ENCODE measurements around the gene PKN1. TPM values are rescaled to one million over a fixed set of nuclear protein-coding genes. Genes with fewer than 3 reads are reported as not detected.

The PKN1 gene
- total and polyA plus RNA-seq, 9 of the 15 experiments (the other 6 are each of a cell fraction or from before 2014, with no cell fraction given) = 0.30 to 228 (median 77.5) TPM

DNA sequence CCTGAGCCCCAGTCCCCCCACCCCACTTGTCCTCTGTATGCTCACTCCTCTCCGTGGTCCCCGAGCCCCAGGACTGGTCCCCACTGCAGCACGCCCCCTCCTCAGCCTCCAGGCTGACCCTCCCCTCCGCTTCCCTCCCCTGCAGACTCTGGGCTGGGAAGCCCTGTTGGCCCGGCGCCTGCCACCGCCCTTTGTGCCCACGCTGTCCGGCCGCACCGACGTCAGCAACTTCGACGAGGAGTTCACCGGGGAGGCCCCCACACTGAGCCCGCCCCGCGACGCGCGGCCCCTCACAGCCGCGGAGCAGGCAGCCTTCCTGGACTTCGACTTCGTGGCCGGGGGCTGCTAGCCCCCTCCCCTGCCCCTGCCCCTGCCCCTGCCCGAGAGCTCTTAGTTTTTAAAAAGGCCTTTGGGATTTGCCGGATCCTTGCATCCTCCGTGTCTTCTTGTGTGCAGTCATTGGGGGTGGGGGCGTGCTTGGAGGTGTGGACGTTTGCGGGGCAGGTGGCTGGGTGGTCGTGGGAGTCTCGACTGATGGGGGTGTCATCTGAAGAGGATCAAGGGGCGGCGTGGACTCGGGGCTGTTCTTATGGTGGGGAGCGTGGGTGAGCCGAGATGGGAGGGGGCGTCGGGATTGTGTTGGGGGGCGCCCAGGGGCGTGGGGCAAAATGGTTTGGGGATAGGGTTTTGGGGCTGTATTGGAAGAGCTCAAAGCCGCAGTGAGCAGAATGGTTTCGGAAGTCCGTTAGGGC, 38.5 kb downstream of the PKN1 start:
- H3K9ac ChIP-seq (ENCODE audit: insufficient read depth in 1 of 2, low read depth in 2 of 2, low read length in 2 of 2) = peak overlapping the region in 1 of 2 experiments; percentile 91; a peak in 3 of 4 replicates

More for the DNA sequence above, 38.5 kb downstream of the PKN1 start:
- H4K20me1 ChIP-seq (replicated peaks; ENCODE audit: control insufficient read depth, insufficient read depth, low read length) = no peaks in the 10 kb centered on the region
- H3K9me3 ChIP-seq (replicated peaks; ENCODE audit: control insufficient read depth, insufficient read depth, low read depth, low read length) = no peaks in the 10 kb centered on the region
- CTCF ChIA-PET (ENCODE audit: low intra/inter-chr PET ratio) = no interaction called here
- POLR2A ChIA-PET = interaction anchor here (0.7 kb wide), 1 partner anchor 49 kb away, joined by 3 read pairs; no protein-coding TSS in a partner anchor
- peak overlapping the region; percentile 50; the same call in 1 of the 3 replicates for H3K27ac ChIP-seq (ENCODE audit: extremely low read depth, low read depth, low read length)
- no peaks in the 10 kb centered on the region for H3K27me3 ChIP-seq (ENCODE audit: control insufficient read depth in 2 of 2, insufficient read depth in 2 of 2, low read length in 2 of 2)
- intact Hi-C loops (cut with micrococcal nuclease) (no loop called here), in situ Hi-C loops (cut with MboI) (no loop called here)
- BruUV-seq (replicated peaks) = no TSS peak
- DNase-seq (ENCODE audit: extremely low read depth in 1 of 4, low spot score in 3 of 4) (peak in 1 of 4 experiments; percentile 10), FAIRE-seq (no peak), ATAC-seq (no peak)
- 48% methylated on average over 10 of the region's 46 CpGs for whole genome bisulfite sequencing (ENCODE audit: insufficient coverage, low coverage, missing lambda C conversion rate)
- H3K4me2 ChIP-seq (ENCODE audit: insufficient read depth, low read length) = peak overlapping the region; percentile 53
- no peaks in the 10 kb centered on the region for H3K79me2 ChIP-seq (ENCODE audit: control insufficient read depth, insufficient read depth, low read length)
- H3K4me1 ChIP-seq (replicated peaks in 1 of 2; ENCODE audit: control insufficient read depth in 2 of 2, insufficient read depth in 2 of 2, low read length in 2 of 2) = peaks cover 10 to 62% of the 10 kb centered on the region in 2 experiments
- H2AFZ ChIP-seq (ENCODE audit: low read depth, low read length) = no peak overlapping the region
- H3K9me1 ChIP-seq (ENCODE audit: control insufficient read depth, insufficient read depth, low read length) = no peaks in the 10 kb centered on the region
- 0 out of 2 replicates have a peak, but pooled peaks have one; percentile 10 for TF ChIP-seq POLR2AphosphoS5 (IDR thresholded peaks at IDR 0.05; ENCODE audit: control insufficient read depth, insufficient read depth, low read depth, low read length)
- no peak for TF ChIP-seq ZNF785 (CRISPR knock-in tag; IDR thresholded peaks at IDR 0.05)
- no peak for TF ChIP-seq POLR3A (IDR thresholded peaks at IDR 0.05; ENCODE audit: borderline replicate concordance, extremely low read depth, insufficient read depth, insufficient read length)
- TF ChIP-seq, protein P1, sequence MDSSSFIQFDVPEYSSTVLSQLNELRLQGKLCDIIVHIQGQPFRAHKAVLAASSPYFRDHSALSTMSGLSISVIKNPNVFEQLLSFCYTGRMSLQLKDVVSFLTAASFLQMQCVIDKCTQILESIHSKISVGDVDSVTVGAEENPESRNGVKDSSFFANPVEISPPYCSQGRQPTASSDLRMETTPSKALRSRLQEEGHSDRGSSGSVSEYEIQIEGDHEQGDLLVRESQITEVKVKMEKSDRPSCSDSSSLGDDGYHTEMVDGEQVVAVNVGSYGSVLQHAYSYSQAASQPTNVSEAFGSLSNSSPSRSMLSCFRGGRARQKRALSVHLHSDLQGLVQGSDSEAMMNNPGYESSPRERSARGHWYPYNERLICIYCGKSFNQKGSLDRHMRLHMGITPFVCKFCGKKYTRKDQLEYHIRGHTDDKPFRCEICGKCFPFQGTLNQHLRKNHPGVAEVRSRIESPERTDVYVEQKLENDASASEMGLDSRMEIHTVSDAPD (CRISPR knock-in tag; IDR thresholded peaks at IDR 0.05) = no peak
- peak; percentile 39 for TF ChIP-seq PCBP1 (IDR thresholded peaks at IDR 0.05; ENCODE audit: low read depth, low read length, poor library complexity, severe bottlenecking)
- TF ChIP-seq ZNF586 (CRISPR knock-in tag; conservative IDR thresholded peaks at IDR 0.05) = no peak
- TF ChIP-seq HNRNPLL (IDR thresholded peaks at IDR 0.05; ENCODE audit: low read depth, low read length, poor library complexity, severe bottlenecking) = no peak
- TF ChIP-seq, protein P2, sequence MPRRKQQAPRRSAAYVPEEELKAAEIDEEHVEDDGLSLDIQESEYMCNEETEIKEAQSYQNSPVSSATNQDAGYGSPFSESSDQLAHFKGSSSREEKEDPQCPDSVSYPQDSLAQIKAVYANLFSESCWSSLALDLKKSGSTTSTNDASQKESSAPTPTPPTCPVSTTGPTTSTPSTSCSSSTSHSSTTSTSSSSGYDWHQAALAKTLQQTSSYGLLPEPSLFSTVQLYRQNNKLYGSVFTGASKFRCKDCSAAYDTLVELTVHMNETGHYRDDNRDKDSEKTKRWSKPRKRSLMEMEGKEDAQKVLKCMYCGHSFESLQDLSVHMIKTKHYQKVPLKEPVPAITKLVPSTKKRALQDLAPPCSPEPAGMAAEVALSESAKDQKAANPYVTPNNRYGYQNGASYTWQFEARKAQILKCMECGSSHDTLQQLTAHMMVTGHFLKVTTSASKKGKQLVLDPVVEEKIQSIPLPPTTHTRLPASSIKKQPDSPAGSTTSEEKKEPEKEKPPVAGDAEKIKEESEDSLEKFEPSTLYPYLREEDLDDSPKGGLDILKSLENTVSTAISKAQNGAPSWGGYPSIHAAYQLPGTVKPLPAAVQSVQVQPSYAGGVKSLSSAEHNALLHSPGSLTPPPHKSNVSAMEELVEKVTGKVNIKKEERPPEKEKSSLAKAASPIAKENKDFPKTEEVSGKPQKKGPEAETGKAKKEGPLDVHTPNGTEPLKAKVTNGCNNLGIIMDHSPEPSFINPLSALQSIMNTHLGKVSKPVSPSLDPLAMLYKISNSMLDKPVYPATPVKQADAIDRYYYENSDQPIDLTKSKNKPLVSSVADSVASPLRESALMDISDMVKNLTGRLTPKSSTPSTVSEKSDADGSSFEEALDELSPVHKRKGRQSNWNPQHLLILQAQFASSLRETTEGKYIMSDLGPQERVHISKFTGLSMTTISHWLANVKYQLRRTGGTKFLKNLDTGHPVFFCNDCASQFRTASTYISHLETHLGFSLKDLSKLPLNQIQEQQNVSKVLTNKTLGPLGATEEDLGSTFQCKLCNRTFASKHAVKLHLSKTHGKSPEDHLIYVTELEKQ (CRISPR knock-in tag; IDR thresholded peaks at IDR 0.05) = no peak
- TF ChIP-seq HMG20B (CRISPR knock-in tag; IDR thresholded peaks at IDR 0.05) = no peak
- H3K4me3 ChIP-seq = no peak overlapping the region
- peaks cover 48% of the 10 kb centered on the region; the same call in 2 of the 3 replicates for H3K36me3 ChIP-seq (ENCODE audit: control insufficient read depth, insufficient read depth, low read length)
